H1 (cell line): ENCODE results near the gene FOXRED1. TPM values are rescaled to one million over a fixed set of nuclear protein-coding genes. Genes with fewer than 3 reads are reported as not detected.

Experiments
- CTCF ChIA-PET: fragments of 300-600 bp; sonication (Branson Sonifier 250); formaldehyde crosslinking; loops from one replicate; lab custom pipeline; 2021; ENCODE audit not compliant: partially characterized antibody; lab: Charles Lee
- POLR2A ChIA-PET: fragments of 300-600 bp; sonication (Branson Sonifier 250); formaldehyde crosslinking; loops from one replicate; lab custom pipeline; 2021; ENCODE audit warnings: inconsistent platforms; ENCODE audit not compliant: partially characterized antibody; lab: Charles Lee
- DNase-seq, 2 experiments: peaks; one replicate each; pipeline versions ENCODE4 v3.0.0 to v3.0.0-alpha.2; 2010 to 2022; ENCODE audit warnings: low spot score in 2 of 2, low read depth in 1 of 2, mixed read lengths in 1 of 2
- FAIRE-seq: peaks from 2 replicates; lab custom pipeline; 2011; peaks lifted over from hg19 to GRCh38; lab: Jason Lieb, UNC
- H2AFZ ChIP-seq: 2 replicates; pipeline ENCODE4 v1.8.1; 2012; ENCODE audit warnings: low read length, inconsistent platforms
- H2AK5ac ChIP-seq: 2 replicates; pipeline ENCODE4 v1.6.1; 2013; ENCODE audit warnings: low read depth, low read length
- H2BK120ac ChIP-seq: replicated peaks from 2 replicates; pipeline ENCODE3; 2013; ENCODE audit warnings: low read depth, low read length, inconsistent platforms
- H2BK12ac ChIP-seq: 2 replicates; pipeline ENCODE4 v1.6.1; 2013; ENCODE audit warnings: low read depth, low read length
- H2BK15ac ChIP-seq: 2 replicates; pipeline ENCODE4 v1.6.1; 2013; ENCODE audit warnings: low read length
- H2BK20ac ChIP-seq: 2 replicates; pipeline ENCODE4 v1.6.1; 2013; ENCODE audit warnings: low read length
- H2BK5ac ChIP-seq: 2 replicates; pipeline ENCODE4 v1.6.1; 2013; ENCODE audit warnings: low read depth, low read length
- H3K14ac ChIP-seq: 2 replicates; pipeline ENCODE4 v1.6.1; 2013; ENCODE audit warnings: inconsistent platforms; ENCODE audit not compliant: insufficient read length
- H3K18ac ChIP-seq: 2 replicates; pipeline ENCODE4 v1.6.1; 2013; ENCODE audit warnings: low read length; ENCODE audit errors: extremely low read depth
- H3K23ac ChIP-seq: 2 replicates; pipeline ENCODE4 v1.6.1; 2013; ENCODE audit warnings: inconsistent platforms; ENCODE audit not compliant: insufficient read length
- H3K23me2 ChIP-seq: 2 replicates; pipeline ENCODE4 v1.6.1; 2013; ENCODE audit warnings: low read depth, low read length
- H3K27ac ChIP-seq: 2 replicates; pipeline ENCODE4 v1.6.1; 2011; ENCODE audit warnings: low read depth, low read length, inconsistent platforms
- H3K27me3 ChIP-seq, 4 experiments: replicated peaks in 1 of 4; 1 replicate in 1 of 4; 2 replicates in 3 of 4; pipeline versions ENCODE4 v1.6.1 to v1.8.1; 2011 to 2013; ENCODE audit warnings: low read length in 3 of 4, mild to moderate bottlenecking in 3 of 4, inconsistent platforms in 2 of 4, mixed read lengths in 2 of 4, moderate library complexity in 1 of 4; ENCODE audit not compliant: control insufficient read depth in 3 of 4, insufficient read depth in 3 of 4; ENCODE audit errors: extremely low read depth in 1 of 4
- H3K36me3 ChIP-seq, 4 experiments: 2 replicates each; pipeline versions ENCODE4 v1.6.1 to v1.8.1; 2011 to 2013; ENCODE audit warnings: mild to moderate bottlenecking in 4 of 4, low read length in 3 of 4, moderate library complexity in 2 of 4, control low read depth in 1 of 4, inconsistent platforms in 1 of 4; ENCODE audit not compliant: insufficient read depth in 4 of 4, control insufficient read depth in 2 of 4
- H3K4ac ChIP-seq: replicated peaks from 2 replicates; pipeline ENCODE3; 2013; ENCODE audit warnings: low read length, low read depth, mixed read lengths, inconsistent platforms; ENCODE audit not compliant: insufficient read length
- H3K4me1 ChIP-seq, 4 experiments: replicated peaks in 1 of 4; 1 replicate in 1 of 4; 2 replicates in 3 of 4; pipeline versions ENCODE4 v1.6.1 to v1.8.1; 2011 to 2013; ENCODE audit warnings: low read length in 3 of 4, inconsistent platforms in 2 of 4, mixed read lengths in 1 of 4; ENCODE audit not compliant: insufficient read depth in 4 of 4, control insufficient read depth in 3 of 4
- H3K4me2 ChIP-seq, 2 experiments: 2 replicates each; pipeline versions ENCODE4 v1.6.1 to v1.8.1; 2011 to 2013; ENCODE audit warnings: low read depth in 2 of 2, low read length in 2 of 2, control low read depth in 1 of 2, inconsistent platforms in 1 of 2, mild to moderate bottlenecking in 1 of 2; ENCODE audit not compliant: insufficient read depth in 1 of 2
- H3K4me3 ChIP-seq, 4 experiments: fragments of 200-600, 300-600 bp in 1 of 4; sonication (generic), shearing (Covaris generic), sonication (Bioruptor Twin) in 1 of 4; 2 replicates each; pipeline versions ENCODE4 v1.5.1 to v1.8.1; 2011 to 2016; ENCODE audit warnings: low read length in 4 of 4, low read depth in 3 of 4, control low read depth in 2 of 4, inconsistent platforms in 2 of 4, mild to moderate bottlenecking in 2 of 4, mixed read lengths in 1 of 4, moderate library complexity in 1 of 4; ENCODE audit not compliant: insufficient read depth in 2 of 4; ENCODE audit errors: extremely low read depth in 1 of 4
- H3K56ac ChIP-seq: replicated peaks from 2 replicates; pipeline ENCODE3; 2013; ENCODE audit warnings: low read depth, mild to moderate bottlenecking, mixed read lengths, low read length, inconsistent platforms; ENCODE audit not compliant: insufficient read length
- H3K79me1 ChIP-seq: 2 replicates; pipeline ENCODE4 v1.6.1; 2013; ENCODE audit warnings: low read depth, low read length, control low read depth
- H3K79me2 ChIP-seq, 2 experiments: 2 replicates each; pipeline versions ENCODE4 v1.6.1 to v1.8.1; 2012 to 2013; ENCODE audit warnings: low read length in 2 of 2, mild to moderate bottlenecking in 2 of 2, inconsistent platforms in 1 of 2; ENCODE audit not compliant: insufficient read depth in 2 of 2, control insufficient read depth in 1 of 2
- H3K9ac ChIP-seq, 4 experiments: replicated peaks in 1 of 4; 1 replicate in 1 of 4; 2 replicates in 3 of 4; pipeline versions ENCODE4 v1.6.1 to v1.8.1; 2011 to 2013; ENCODE audit warnings: low read depth in 3 of 4, low read length in 3 of 4, control low read depth in 2 of 4, mild to moderate bottlenecking in 2 of 4, moderate library complexity in 2 of 4, inconsistent platforms in 1 of 4; ENCODE audit errors: extremely low read depth in 1 of 4
- H3K9me3 ChIP-seq, 2 experiments: 2 replicates each; pipeline versions ENCODE4 v1.6.1 to v1.8.1; 2012 to 2013; ENCODE audit warnings: mild to moderate bottlenecking in 2 of 2, moderate library complexity in 2 of 2, control low read depth in 1 of 2, inconsistent platforms in 1 of 2, low read depth in 1 of 2, low read length in 1 of 2, mixed read lengths in 1 of 2; ENCODE audit not compliant: insufficient read depth in 2 of 2
- H4K20me1 ChIP-seq, 2 experiments: replicated peaks in 1 of 2; 2 replicates each; pipeline versions ENCODE3 to v1.8.1; 2011 to 2013; ENCODE audit warnings: inconsistent platforms in 2 of 2, low read length in 2 of 2, mild to moderate bottlenecking in 1 of 2; ENCODE audit not compliant: insufficient read depth in 2 of 2, control insufficient read depth in 1 of 2
- H4K5ac ChIP-seq: 2 replicates; pipeline ENCODE4 v1.6.1; 2013; ENCODE audit warnings: low read length, low read depth, mixed read lengths, inconsistent platforms; ENCODE audit not compliant: insufficient read length
- H4K8ac ChIP-seq: 2 replicates; pipeline ENCODE4 v1.8.0; 2013; ENCODE audit warnings: mild to moderate bottlenecking, moderate library complexity, low read length, inconsistent platforms; ENCODE audit not compliant: insufficient read depth; ENCODE audit errors: extremely low read depth
- H4K91ac ChIP-seq: replicated peaks from 2 replicates; pipeline ENCODE3; 2013; ENCODE audit warnings: low read length, mixed read lengths, inconsistent platforms; ENCODE audit not compliant: insufficient read length
- ASH2L ChIP-seq: fragments of 200-600, 300-600 bp; sonication (generic); IDR thresholded peaks from one replicate; pipeline ENCODE4 v1.7.1; 2017; ENCODE audit warnings: low read length
- CHD1 ChIP-seq: IDR thresholded peaks from 2 replicates; pipeline ENCODE4 v1.6.1; 2012; ENCODE audit warnings: low read depth, low read length, improper control_type of control experiment
- KDM4A ChIP-seq: IDR thresholded peaks from one replicate; pipeline ENCODE4 v1.7.1; 2012; ENCODE audit warnings: low read depth, mild to moderate bottlenecking, moderate library complexity, low read length, inconsistent platforms; ENCODE audit not compliant: severe bottlenecking
- KDM5A ChIP-seq: fragments of 200-600 bp; IDR thresholded peaks from 2 replicates; pipeline ENCODE4 v1.7.1; 2012; ENCODE audit warnings: mild to moderate bottlenecking, low read length, inconsistent platforms, mixed read lengths
- SAP30 ChIP-seq: fragments of 300-600 bp; sonication (generic); IDR thresholded peaks from 2 replicates; pipeline ENCODE4 v1.7.1; 2012; ENCODE audit warnings: low read length, moderate library complexity, mild to moderate bottlenecking, inconsistent platforms; ENCODE audit not compliant: insufficient read depth, insufficient replicate concordance
- SIN3A ChIP-seq, 2 experiments: IDR thresholded peaks in 1 of 2; conservative IDR thresholded peaks in 1 of 2; 2 replicates each; pipeline ENCODE4 v1.6.1; 2011 to 2012; ENCODE audit warnings: low read length in 2 of 2, improper control_type of control experiment in 1 of 2, low read depth in 1 of 2, mild to moderate bottlenecking in 1 of 2
- SIRT6 ChIP-seq: IDR thresholded peaks from one replicate; pipeline ENCODE4 v1.7.1; 2012; ENCODE audit warnings: low read length, inconsistent platforms
- TAF1 ChIP-seq: IDR thresholded peaks from 2 replicates; pipeline ENCODE4 v1.6.1; 2011; ENCODE audit warnings: mild to moderate bottlenecking, low read depth, low read length
- TAF7 ChIP-seq: optimal IDR thresholded peaks from 2 replicates; pipeline ENCODE3; 2011; ENCODE audit warnings: low read depth, mild to moderate bottlenecking, inconsistent platforms, low read length, moderate library complexity, borderline replicate concordance
- ZNF274 ChIP-seq: IDR thresholded peaks from 2 replicates; pipeline ENCODE4 v1.7.0; 2012; ENCODE audit warnings: low read length, borderline replicate concordance; ENCODE audit errors: extremely low read depth
- WGBS, 2 experiments: shearing (Covaris generic) in 1 of 2; methylation state at CpG; one replicate each; pipeline versions ENCODE4 v1.1.6 to v1.1.7; 2013 to 2015; ENCODE audit warnings: low lambda C conversion rate in 2 of 2, mixed read lengths in 2 of 2, inconsistent platforms in 1 of 2, low coverage in 1 of 2, missing lambda C conversion rate in 1 of 2; ENCODE audit not compliant: insufficient replicate concordance in 2 of 2, insufficient coverage in 1 of 2, insufficient read length in 1 of 2; ENCODE audit errors: extremely low coverage in 1 of 2, missing lambda C conversion rate in 1 of 2; 5-methylcytosine and 5-hydroxymethylcytosine counted together
- polyA plus RNA-seq, 7 experiments: library from polyadenylated mRNA; depleted of rRNA in 3 of 7; stranded (reverse) in 5 of 7; unstranded in 2 of 7; fragments of >200 nt in 5 of 7; fragments of 200-250 nt in 2 of 7; gene quantifications; 1 replicate in 5 of 7; 2 replicates in 1 of 7; 4 replicates in 1 of 7; pipeline versions ENCODE4 v1.2.1 to v1.2.3, GENCODE V29; 2011 to 2013; ENCODE audit warnings: missing spikeins in 2 of 7, mixed read lengths in 2 of 7
- total RNA-seq: library from RNA; stranded (reverse); fragmentation: NEBNext Ultra II Directional; extraction: Animal tissue kit (Norgen Biotek cat#: 25700); gene quantifications from 2 replicates; pipeline ENCODE4 v1.2.1, GENCODE V29; 2021
- TF ChIP-seq, protein P1 (sequence below): IDR thresholded peaks from 2 replicates; pipeline ENCODE4 v1.6.1; 2011; ENCODE audit warnings: low read depth, mild to moderate bottlenecking, low read length; ENCODE audit not compliant: insufficient read depth
- TF ChIP-seq, protein P2 (sequence below): IDR thresholded peaks from 2 replicates; pipeline ENCODE4 v1.6.1; 2012; ENCODE audit warnings: low read length, inconsistent platforms

Gene FOXRED1
- total and polyA plus RNA-seq, 2 of the 8 experiments (the other 6 are each of a cell fraction or from before 2014, with no cell fraction given), result 48.8 to 99.4 TPM

DNA sequence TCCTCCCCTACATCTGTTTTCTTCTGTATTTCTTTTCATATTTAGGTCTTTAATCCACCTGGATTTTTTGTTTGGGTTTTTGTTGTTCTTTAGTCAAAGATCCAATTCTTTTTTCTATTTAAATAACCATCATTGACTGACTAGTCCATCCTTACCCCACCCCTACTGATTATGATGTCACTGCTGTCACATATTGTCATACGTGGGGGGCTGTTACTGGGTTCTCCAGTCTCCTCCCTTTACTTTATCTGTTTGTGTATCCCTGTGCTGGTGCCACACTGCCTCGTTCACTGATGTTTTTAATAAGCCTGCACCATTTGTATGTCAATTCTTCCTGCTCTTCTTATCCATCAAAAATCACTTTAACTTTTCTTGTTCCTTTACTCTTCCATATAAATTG, 28.1 kb downstream of the FOXRED1 start:
- Histone ChIP-seq H3K4me1 (no peaks in the 10 kb centered on the region), H3K23me2 (no peaks in the 10 kb centered on the region), H2BK120ac (no peak overlapping the region), H4K8ac (no peak overlapping the region), H3K79me1 (no peaks in the 10 kb centered on the region), H3K27ac (no peak overlapping the region), H4K91ac (no peak overlapping the region), H3K23ac (no peak overlapping the region), H2BK15ac (no peak overlapping the region), H3K4me3 (no peak overlapping the region), H2AK5ac (no peak overlapping the region), H3K27me3 (no peaks in the 10 kb centered on the region), H4K20me1 (peaks cover 0 to 9% of the 10 kb centered on the region in 2 experiments), H2BK5ac (no peak overlapping the region), H3K36me3 (peaks cover 2 to 10% (median 8%) of the 10 kb centered on the region in 4 experiments; a peak in 6 of 8 replicates), H2AFZ (no peak overlapping the region)
- CTCF ChIA-PET, result no interaction called here
- no peak for FAIRE-seq
- 84% methylated on average over 2 of the region's 2 CpGs; no CpG with 5 or more reads in 1 of the 2 experiments for WGBS, 2 experiments
- TF ChIP-seq CHD1 (no peak), ZNF274 (no peak), SIRT6 (no peak), ASH2L (no peak), KDM5A (no peak), SIN3A (conservative IDR thresholded peaks at IDR 0.05 in 1 of 2, IDR thresholded peaks at IDR 0.05 in 1 of 2; ENCODE audit: low read depth in 1 of 2, low read length in 2 of 2) (no peak), SAP30 (no peak), TAF7 (no peak), TAF1 (no peak), KDM4A (no peak)
- TF ChIP-seq, protein P1, sequence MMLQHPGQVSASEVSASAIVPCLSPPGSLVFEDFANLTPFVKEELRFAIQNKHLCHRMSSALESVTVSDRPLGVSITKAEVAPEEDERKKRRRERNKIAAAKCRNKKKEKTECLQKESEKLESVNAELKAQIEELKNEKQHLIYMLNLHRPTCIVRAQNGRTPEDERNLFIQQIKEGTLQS, result no peak
- TF ChIP-seq, protein P2, sequence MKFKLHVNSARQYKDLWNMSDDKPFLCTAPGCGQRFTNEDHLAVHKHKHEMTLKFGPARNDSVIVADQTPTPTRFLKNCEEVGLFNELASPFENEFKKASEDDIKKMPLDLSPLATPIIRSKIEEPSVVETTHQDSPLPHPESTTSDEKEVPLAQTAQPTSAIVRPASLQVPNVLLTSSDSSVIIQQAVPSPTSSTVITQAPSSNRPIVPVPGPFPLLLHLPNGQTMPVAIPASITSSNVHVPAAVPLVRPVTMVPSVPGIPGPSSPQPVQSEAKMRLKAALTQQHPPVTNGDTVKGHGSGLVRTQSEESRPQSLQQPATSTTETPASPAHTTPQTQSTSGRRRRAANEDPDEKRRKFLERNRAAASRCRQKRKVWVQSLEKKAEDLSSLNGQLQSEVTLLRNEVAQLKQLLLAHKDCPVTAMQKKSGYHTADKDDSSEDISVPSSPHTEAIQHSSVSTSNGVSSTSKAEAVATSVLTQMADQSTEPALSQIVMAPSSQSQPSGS, result no peak
- TF ChIP-seq, all 59 proteins: peak for 0
- Histone ChIP-seq H3K18ac (no peak overlapping the region), H3K4me2 (no peak overlapping the region), H3K4ac (no peak overlapping the region), H3K79me2 (no peaks in the 10 kb centered on the region), H2BK12ac (no peak overlapping the region), H3K9me3 (no peaks in the 10 kb centered on the region), H3K56ac (no peak overlapping the region), H3K9ac (no peak overlapping the region), H3K14ac (no peak overlapping the region), H2BK20ac (no peak overlapping the region), H4K5ac (no peak overlapping the region)
- no peak for DNase-seq
- POLR2A ChIA-PET, result no interaction called here
